K562 (cell line): ENCODE data around the gene ITGAV. TPM values are rescaled to one million over a fixed set of nuclear protein-coding genes. Genes with fewer than 3 reads are reported as not detected.

ENCODE experiments used
- ATAC-seq: fragments of 200-7000 bp; cut with Tn5 transposase; 3 replicates; pipeline ENCODE4 v1.9.1; 2020; ENCODE audit warnings: moderate library complexity
- BruUV-seq: library from RNA; stranded (reverse); fragments of 400-500 nt; replicated peaks from 2 replicates; lab custom pipeline; 2021; lab: Mats Ljungman, UMichigan
- CTCF ChIA-PET: fragments of 300-600 bp; formaldehyde crosslinking; extraction: SDS; loops from one replicate; lab custom pipeline; 2021; ENCODE audit warnings: low intra/inter-chr PET ratio; lab: Yijun Ruan, JAX
- POLR2A ChIA-PET: fragments of 300-600, 350-650 bp; sonication (Branson Sonifier 250); formaldehyde crosslinking; extraction: SDS; loops from one replicate; lab custom pipeline; 2021; ENCODE audit warnings: antibody characterized with exemption, inconsistent platforms; lab: Yijun Ruan, JAX
- DNase-seq, 4 experiments: peaks; one replicate each; pipeline versions ENCODE4 v3.0.0 to v3.0.0-alpha.2; 2011 to 2018; ENCODE audit warnings: low spot score in 3 of 4, mixed read lengths in 3 of 4; ENCODE audit errors: extremely low read depth in 1 of 4
- FAIRE-seq: peaks from 2 replicates; lab custom pipeline; 2011; peaks lifted over from hg19 to GRCh38; lab: Jason Lieb, UNC
- H2AFZ ChIP-seq: 2 replicates; pipeline ENCODE4 v1.6.0; 2011; ENCODE audit warnings: low read depth, low read length, control low read depth, inconsistent platforms
- H3K27ac ChIP-seq: fragments of 200-600 bp; 3 replicates; pipeline ENCODE4 v1.8.0; 2011; ENCODE audit warnings: low read depth, mild to moderate bottlenecking, control low read depth, inconsistent platforms, low read length, moderate library complexity, mixed read lengths; ENCODE audit errors: extremely low read depth
- H3K27me3 ChIP-seq, 2 experiments: fragments of 300-600 bp in 1 of 2; 2 replicates in 1 of 2; 3 replicates in 1 of 2; pipeline versions ENCODE4 v1.6.0 to v1.8.0; 2011; ENCODE audit warnings: inconsistent platforms in 2 of 2, low read length in 2 of 2, mild to moderate bottlenecking in 1 of 2, mixed read lengths in 1 of 2, moderate library complexity in 1 of 2; ENCODE audit not compliant: control insufficient read depth in 2 of 2, insufficient read depth in 2 of 2
- H3K36me3 ChIP-seq: fragments of 300-600 bp; 3 replicates; pipeline ENCODE4 v1.8.0; 2011; ENCODE audit warnings: mild to moderate bottlenecking, low read length, inconsistent platforms; ENCODE audit not compliant: control insufficient read depth, insufficient read depth
- H3K4me1 ChIP-seq, 2 experiments: fragments of 200-600 bp in 1 of 2; replicated peaks in 1 of 2; 2 replicates in 1 of 2; 3 replicates in 1 of 2; pipeline versions ENCODE4 v1.5.1 to v1.8.0; 2011; ENCODE audit warnings: inconsistent platforms in 2 of 2, low read length in 2 of 2, mild to moderate bottlenecking in 1 of 2, mixed read lengths in 1 of 2, moderate library complexity in 1 of 2; ENCODE audit not compliant: control insufficient read depth in 2 of 2, insufficient read depth in 2 of 2
- H3K4me2 ChIP-seq: 2 replicates; pipeline ENCODE4 v1.6.1; 2011; ENCODE audit warnings: low read length, control low read depth, inconsistent platforms, mixed read lengths; ENCODE audit not compliant: insufficient read depth
- H3K4me3 ChIP-seq: fragments of 200-600 bp; sonication (generic), shearing (Covaris generic); 2 replicates; pipeline ENCODE4 v1.5.1; 2016; ENCODE audit warnings: control low read depth, inconsistent platforms
- H3K79me2 ChIP-seq: fragments of 200-600 bp; 3 replicates; pipeline ENCODE4 v1.8.0; 2011; ENCODE audit warnings: low read length, inconsistent platforms; ENCODE audit not compliant: control insufficient read depth, insufficient read depth
- H3K9ac ChIP-seq, 2 experiments: 2 replicates each; pipeline versions ENCODE4 v1.6.0 to v1.6.1; 2011; ENCODE audit warnings: low read depth in 2 of 2, low read length in 2 of 2, control low read depth in 1 of 2, inconsistent platforms in 1 of 2, mild to moderate bottlenecking in 1 of 2, mixed read lengths in 1 of 2; ENCODE audit not compliant: insufficient read depth in 1 of 2
- H3K9me1 ChIP-seq: one replicate; pipeline ENCODE4 v1.6.0; 2011; ENCODE audit warnings: inconsistent platforms, mild to moderate bottlenecking, low read length, moderate library complexity; ENCODE audit not compliant: control insufficient read depth, insufficient read depth
- H3K9me3 ChIP-seq: replicated peaks from 2 replicates; pipeline ENCODE4 v1.5.1; 2011; ENCODE audit warnings: low read depth, low read length, inconsistent platforms; ENCODE audit not compliant: control insufficient read depth, insufficient read depth
- H4K20me1 ChIP-seq: replicated peaks from 2 replicates; pipeline ENCODE4 v1.6.1; 2011; ENCODE audit warnings: low read length, inconsistent platforms, mixed read lengths; ENCODE audit not compliant: control insufficient read depth, insufficient read depth
- HMGXB4 ChIP-seq: sonication (generic); formaldehyde crosslinking; IDR thresholded peaks from 2 replicates; pipeline ENCODE4 v1.8.1; 2023; ENCODE audit warnings: mild to moderate bottlenecking, missing genetic modification reagents
- ILF3 ChIP-seq: fragments of 450-650 bp; IDR thresholded peaks from 2 replicates; pipeline ENCODE4 v1.6.1; 2018; ENCODE audit warnings: antibody characterized with exemption, mild to moderate bottlenecking, moderate library complexity, borderline replicate concordance
- MCM7 ChIP-seq, 2 experiments: fragments of 450-650 bp; IDR thresholded peaks; 2 replicates each; pipeline ENCODE4 v1.6.1; 2016 to 2018
- MEIS2 ChIP-seq: fragments of 450-650 bp; IDR thresholded peaks from 2 replicates; pipeline ENCODE4 v1.6.1; 2014; ENCODE audit warnings: mild to moderate bottlenecking; ENCODE audit not compliant: partially characterized antibody
- RBM25 ChIP-seq: fragments of 200-400 bp; formaldehyde crosslinking; IDR thresholded peaks from 2 replicates; pipeline ENCODE4 v1.6.1; 2018; ENCODE audit warnings: low read length, low read depth, moderate library complexity; ENCODE audit not compliant: severe bottlenecking
- SIN3B ChIP-seq: fragments of 450-650 bp; IDR thresholded peaks from 2 replicates; pipeline ENCODE4 v1.6.1; 2017; ENCODE audit warnings: low read depth, mild to moderate bottlenecking, moderate library complexity
- XRCC5 ChIP-seq: fragments of 200-400 bp; formaldehyde crosslinking; IDR thresholded peaks from 2 replicates; pipeline ENCODE4 v1.6.1; 2017; ENCODE audit warnings: low read depth, mild to moderate bottlenecking, low read length
- ZBTB12 ChIP-seq: fragments of 250-450 bp; sonication (Bioruptor Pico); IDR thresholded peaks from 2 replicates; pipeline ENCODE4 v1.4.0; 2020
- ZBTB7A ChIP-seq: IDR thresholded peaks from 2 replicates; pipeline ENCODE4 v1.6.1; 2011; ENCODE audit warnings: low read depth, mild to moderate bottlenecking, low read length, moderate library complexity, borderline replicate concordance; ENCODE audit not compliant: control insufficient read depth
- ZNF511 ChIP-seq: sonication (generic); formaldehyde crosslinking; IDR thresholded peaks from 2 replicates; pipeline ENCODE4 v1.8.0; 2022; ENCODE audit warnings: mild to moderate bottlenecking, missing genetic modification reagents
- ZNF655 ChIP-seq: fragments of 250-450 bp; sonication (Bioruptor Pico); IDR thresholded peaks from 2 replicates; pipeline ENCODE4 v1.5.0; 2021
- in situ Hi-C: fragments of 300-500 bp; cut with MboI; formaldehyde crosslinking; loops from 4 replicates; pipeline ENCODE4 v1.15.0; 2018; ENCODE audit warnings: inconsistent platforms, mixed read lengths
- intact Hi-C: fragments of 100-400 bp; cut with micrococcal nuclease; formaldehyde crosslinking; loops from 2 replicates; pipeline ENCODE4 v1.14.2; 2022
- polyA plus RNA-seq, 8 experiments: library from polyadenylated mRNA; depleted of rRNA in 4 of 8; stranded (reverse) in 5 of 8; unstranded in 3 of 8; fragments of >200 nt; fragmentation: Nextera tagmentation in 2 of 8; fragmentation: Illumina TruSeq in 1 of 8; extraction: Ambion mirVana in 2 of 8; extraction: Trizol in 1 of 8; gene quantifications; 2 replicates each; pipeline versions ENCODE4 v1.2.1 to v1.2.3, GENCODE V29; 2011 to 2014; ENCODE audit warnings: inconsistent platforms in 1 of 8, missing spikeins in 1 of 8
- total RNA-seq, 7 experiments: library from RNA; depleted of rRNA in 6 of 7; stranded (reverse); fragments of >200 nt in 6 of 7; fragmentation: Illumina TruSeq in 2 of 7; extraction: Trizol in 2 of 7; gene quantifications; 2 replicates each; pipeline versions ENCODE4 v1.2.1 to v1.2.3, GENCODE V29; 2011 to 2021; ENCODE audit warnings: low replicate concordance in 1 of 7
- TF ChIP-seq, protein P1 (sequence below): fragments of 200-400 bp; formaldehyde crosslinking; IDR thresholded peaks from 2 replicates; pipeline ENCODE4 v1.6.1; 2017; ENCODE audit warnings: mild to moderate bottlenecking, low read depth, low read length, moderate library complexity
- TF ChIP-seq, protein P2 (sequence below), 2 experiments: IDR thresholded peaks; 2 replicates each; pipeline ENCODE4 v1.6.1; 2012; ENCODE audit warnings: improper control_type of control experiment in 2 of 2, low read depth in 2 of 2, low read length in 2 of 2, borderline replicate concordance in 1 of 2

Gene ITGAV
- total and polyA plus RNA-seq, 9 of the 15 experiments (the other 6 are each of a cell fraction or from before 2014, with no cell fraction given): 3.7 to 17.7 (median 10.7) TPM

- no TSS peak for BruUV-seq
- in situ Hi-C loops: no loop called here
- Histone ChIP-seq H3K9ac (no peak overlapping the region), H4K20me1 (no peaks in the 10 kb centered on the region), H3K4me3 (no peak overlapping the region), H3K79me2 (no peaks in the 10 kb centered on the region), H3K27me3 (no peaks in the 10 kb centered on the region), H3K9me1 (no peaks in the 10 kb centered on the region), H2AFZ (no peak overlapping the region), H3K4me2 (no peak overlapping the region), H3K36me3 (no peaks in the 10 kb centered on the region), H3K4me1 (0 out of 5 replicates have a peak, but pooled peaks cover 0 to 5% of the 10 kb centered on the region in 2 experiments), H3K27ac (no peak overlapping the region), H3K9me3 (no peaks in the 10 kb centered on the region)
- no peak for FAIRE-seq
- ChIA-PET POLR2A (interaction anchor here (1.1 to 1.3 kb wide), 2 partner anchors 11 to 81 kb away, joined by 3 to 4 read pairs; no protein-coding TSS in a partner anchor), CTCF (no interaction called here)
- no peak for DNase-seq
- intact Hi-C loops: no loop called here
- no peak for ATAC-seq
- no peak for TF ChIP-seq HMGXB4 (CRISPR knock-in tag)
- no peak for TF ChIP-seq RBM25
- no peak for TF ChIP-seq MCM7 (IDR thresholded peaks at IDR 0.05)
- TF ChIP-seq MEIS2: no peak
- TF ChIP-seq, protein P1, sequence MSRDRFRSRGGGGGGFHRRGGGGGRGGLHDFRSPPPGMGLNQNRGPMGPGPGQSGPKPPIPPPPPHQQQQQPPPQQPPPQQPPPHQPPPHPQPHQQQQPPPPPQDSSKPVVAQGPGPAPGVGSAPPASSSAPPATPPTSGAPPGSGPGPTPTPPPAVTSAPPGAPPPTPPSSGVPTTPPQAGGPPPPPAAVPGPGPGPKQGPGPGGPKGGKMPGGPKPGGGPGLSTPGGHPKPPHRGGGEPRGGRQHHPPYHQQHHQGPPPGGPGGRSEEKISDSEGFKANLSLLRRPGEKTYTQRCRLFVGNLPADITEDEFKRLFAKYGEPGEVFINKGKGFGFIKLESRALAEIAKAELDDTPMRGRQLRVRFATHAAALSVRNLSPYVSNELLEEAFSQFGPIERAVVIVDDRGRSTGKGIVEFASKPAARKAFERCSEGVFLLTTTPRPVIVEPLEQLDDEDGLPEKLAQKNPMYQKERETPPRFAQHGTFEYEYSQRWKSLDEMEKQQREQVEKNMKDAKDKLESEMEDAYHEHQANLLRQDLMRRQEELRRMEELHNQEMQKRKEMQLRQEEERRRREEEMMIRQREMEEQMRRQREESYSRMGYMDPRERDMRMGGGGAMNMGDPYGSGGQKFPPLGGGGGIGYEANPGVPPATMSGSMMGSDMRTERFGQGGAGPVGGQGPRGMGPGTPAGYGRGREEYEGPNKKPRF: no peak
- TF ChIP-seq XRCC5: no peak
- TF ChIP-seq ILF3: no peak
- no peak for TF ChIP-seq SIN3B
- TF ChIP-seq, protein P2, sequence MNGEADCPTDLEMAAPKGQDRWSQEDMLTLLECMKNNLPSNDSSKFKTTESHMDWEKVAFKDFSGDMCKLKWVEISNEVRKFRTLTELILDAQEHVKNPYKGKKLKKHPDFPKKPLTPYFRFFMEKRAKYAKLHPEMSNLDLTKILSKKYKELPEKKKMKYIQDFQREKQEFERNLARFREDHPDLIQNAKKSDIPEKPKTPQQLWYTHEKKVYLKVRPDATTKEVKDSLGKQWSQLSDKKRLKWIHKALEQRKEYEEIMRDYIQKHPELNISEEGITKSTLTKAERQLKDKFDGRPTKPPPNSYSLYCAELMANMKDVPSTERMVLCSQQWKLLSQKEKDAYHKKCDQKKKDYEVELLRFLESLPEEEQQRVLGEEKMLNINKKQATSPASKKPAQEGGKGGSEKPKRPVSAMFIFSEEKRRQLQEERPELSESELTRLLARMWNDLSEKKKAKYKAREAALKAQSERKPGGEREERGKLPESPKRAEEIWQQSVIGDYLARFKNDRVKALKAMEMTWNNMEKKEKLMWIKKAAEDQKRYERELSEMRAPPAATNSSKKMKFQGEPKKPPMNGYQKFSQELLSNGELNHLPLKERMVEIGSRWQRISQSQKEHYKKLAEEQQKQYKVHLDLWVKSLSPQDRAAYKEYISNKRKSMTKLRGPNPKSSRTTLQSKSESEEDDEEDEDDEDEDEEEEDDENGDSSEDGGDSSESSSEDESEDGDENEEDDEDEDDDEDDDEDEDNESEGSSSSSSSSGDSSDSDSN (IDR thresholded peaks at IDR 0.05; ENCODE audit: borderline replicate concordance in 1 of 2, low read depth in 2 of 2, low read length in 2 of 2): no peak
- no peak for TF ChIP-seq ZNF511 (CRISPR knock-in tag)
- no peak for TF ChIP-seq ZBTB7A
- TF ChIP-seq ZNF655 (CRISPR knock-in tag): no peak
- TF ChIP-seq ZBTB12 (CRISPR knock-in tag): no peak
Measured at GRCh38 chr2:186582698-186583097, 7.2 kb upstream of the ITGAV start.
